Liver (tissue), 3 donors: ENCODE results near the gene ADGRD1.

Experiments used
- EGR1 ChIP-seq, 2 donors: IDR thresholded peaks; 2 replicates each; pipeline ENCODE4 v1.6.1; 2016 to 2018; ENCODE audit warnings: antibody characterized with exemption in 2 of 2, low read depth in 2 of 2
- JUND ChIP-seq, 2 donors: IDR thresholded peaks; 2 replicates each; pipeline ENCODE4 v1.6.1; 2016; ENCODE audit warnings: antibody characterized with exemption in 2 of 2
- RAD21 ChIP-seq, 2 donors: IDR thresholded peaks; 2 replicates each; pipeline ENCODE4 v1.6.1; 2016; ENCODE audit warnings: antibody characterized with exemption in 2 of 2, mild to moderate bottlenecking in 2 of 2
- TAF1 ChIP-seq: conservative IDR thresholded peaks from 2 replicates; pipeline ENCODE4 v1.6.1; 2016; ENCODE audit warnings: antibody characterized with exemption, mild to moderate bottlenecking
- YY1 ChIP-seq: IDR thresholded peaks from 2 replicates; pipeline ENCODE4 v1.6.1; 2016; ENCODE audit warnings: antibody characterized with exemption, mild to moderate bottlenecking
- TF ChIP-seq, protein P1 (sequence below): IDR thresholded peaks from 2 replicates; pipeline ENCODE4 v1.6.1; 2016; ENCODE audit warnings: antibody characterized with exemption, mild to moderate bottlenecking
- TF ChIP-seq, protein P2 (sequence below): fragments of 150-350 bp; IDR thresholded peaks from 2 replicates; pipeline ENCODE4 v1.5.1; 2017; ENCODE audit warnings: improper control_type of control experiment, low read depth, low read length; ENCODE audit not compliant: missing input control
- TF ChIP-seq, protein P3 (sequence below): IDR thresholded peaks from 2 replicates; pipeline ENCODE4 v1.6.1; 2016; ENCODE audit warnings: antibody characterized with exemption
- TF ChIP-seq, protein P4 (sequence below): IDR thresholded peaks from 2 replicates; pipeline ENCODE4 v1.6.1; 2016; ENCODE audit warnings: antibody characterized with exemption
- donor health status: healthy.
- donor health status: healthy.

DNA sequence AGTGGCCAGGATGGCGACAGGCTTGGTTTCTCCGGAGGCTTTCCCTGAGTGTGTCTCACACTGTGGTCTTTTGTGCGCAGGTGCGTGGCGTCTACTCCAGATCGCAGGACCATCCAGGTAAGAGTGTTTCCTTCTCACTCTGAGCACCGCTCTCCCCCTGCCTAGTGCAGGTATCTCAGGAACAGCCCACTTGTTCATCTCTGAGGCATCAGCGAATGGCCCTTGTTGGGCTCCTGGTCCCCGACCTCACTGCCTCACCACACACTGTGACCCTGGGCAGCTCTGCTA lies 781 bp downstream of the ADGRD1 start:
- TF ChIP-seq, protein P1, sequence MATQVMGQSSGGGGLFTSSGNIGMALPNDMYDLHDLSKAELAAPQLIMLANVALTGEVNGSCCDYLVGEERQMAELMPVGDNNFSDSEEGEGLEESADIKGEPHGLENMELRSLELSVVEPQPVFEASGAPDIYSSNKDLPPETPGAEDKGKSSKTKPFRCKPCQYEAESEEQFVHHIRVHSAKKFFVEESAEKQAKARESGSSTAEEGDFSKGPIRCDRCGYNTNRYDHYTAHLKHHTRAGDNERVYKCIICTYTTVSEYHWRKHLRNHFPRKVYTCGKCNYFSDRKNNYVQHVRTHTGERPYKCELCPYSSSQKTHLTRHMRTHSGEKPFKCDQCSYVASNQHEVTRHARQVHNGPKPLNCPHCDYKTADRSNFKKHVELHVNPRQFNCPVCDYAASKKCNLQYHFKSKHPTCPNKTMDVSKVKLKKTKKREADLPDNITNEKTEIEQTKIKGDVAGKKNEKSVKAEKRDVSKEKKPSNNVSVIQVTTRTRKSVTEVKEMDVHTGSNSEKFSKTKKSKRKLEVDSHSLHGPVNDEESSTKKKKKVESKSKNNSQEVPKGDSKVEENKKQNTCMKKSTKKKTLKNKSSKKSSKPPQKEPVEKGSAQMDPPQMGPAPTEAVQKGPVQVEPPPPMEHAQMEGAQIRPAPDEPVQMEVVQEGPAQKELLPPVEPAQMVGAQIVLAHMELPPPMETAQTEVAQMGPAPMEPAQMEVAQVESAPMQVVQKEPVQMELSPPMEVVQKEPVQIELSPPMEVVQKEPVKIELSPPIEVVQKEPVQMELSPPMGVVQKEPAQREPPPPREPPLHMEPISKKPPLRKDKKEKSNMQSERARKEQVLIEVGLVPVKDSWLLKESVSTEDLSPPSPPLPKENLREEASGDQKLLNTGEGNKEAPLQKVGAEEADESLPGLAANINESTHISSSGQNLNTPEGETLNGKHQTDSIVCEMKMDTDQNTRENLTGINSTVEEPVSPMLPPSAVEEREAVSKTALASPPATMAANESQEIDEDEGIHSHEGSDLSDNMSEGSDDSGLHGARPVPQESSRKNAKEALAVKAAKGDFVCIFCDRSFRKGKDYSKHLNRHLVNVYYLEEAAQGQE = no peak
- no peak for TF ChIP-seq JUND (IDR thresholded peaks at IDR 0.05)
- TF ChIP-seq, protein P2, sequence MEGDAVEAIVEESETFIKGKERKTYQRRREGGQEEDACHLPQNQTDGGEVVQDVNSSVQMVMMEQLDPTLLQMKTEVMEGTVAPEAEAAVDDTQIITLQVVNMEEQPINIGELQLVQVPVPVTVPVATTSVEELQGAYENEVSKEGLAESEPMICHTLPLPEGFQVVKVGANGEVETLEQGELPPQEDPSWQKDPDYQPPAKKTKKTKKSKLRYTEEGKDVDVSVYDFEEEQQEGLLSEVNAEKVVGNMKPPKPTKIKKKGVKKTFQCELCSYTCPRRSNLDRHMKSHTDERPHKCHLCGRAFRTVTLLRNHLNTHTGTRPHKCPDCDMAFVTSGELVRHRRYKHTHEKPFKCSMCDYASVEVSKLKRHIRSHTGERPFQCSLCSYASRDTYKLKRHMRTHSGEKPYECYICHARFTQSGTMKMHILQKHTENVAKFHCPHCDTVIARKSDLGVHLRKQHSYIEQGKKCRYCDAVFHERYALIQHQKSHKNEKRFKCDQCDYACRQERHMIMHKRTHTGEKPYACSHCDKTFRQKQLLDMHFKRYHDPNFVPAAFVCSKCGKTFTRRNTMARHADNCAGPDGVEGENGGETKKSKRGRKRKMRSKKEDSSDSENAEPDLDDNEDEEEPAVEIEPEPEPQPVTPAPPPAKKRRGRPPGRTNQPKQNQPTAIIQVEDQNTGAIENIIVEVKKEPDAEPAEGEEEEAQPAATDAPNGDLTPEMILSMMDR = no peak
- no peak for TF ChIP-seq EGR1 (IDR thresholded peaks at IDR 0.05; ENCODE audit: low read depth in 2 of 2)
- TF ChIP-seq YY1 = no peak
- TF ChIP-seq, protein P3, sequence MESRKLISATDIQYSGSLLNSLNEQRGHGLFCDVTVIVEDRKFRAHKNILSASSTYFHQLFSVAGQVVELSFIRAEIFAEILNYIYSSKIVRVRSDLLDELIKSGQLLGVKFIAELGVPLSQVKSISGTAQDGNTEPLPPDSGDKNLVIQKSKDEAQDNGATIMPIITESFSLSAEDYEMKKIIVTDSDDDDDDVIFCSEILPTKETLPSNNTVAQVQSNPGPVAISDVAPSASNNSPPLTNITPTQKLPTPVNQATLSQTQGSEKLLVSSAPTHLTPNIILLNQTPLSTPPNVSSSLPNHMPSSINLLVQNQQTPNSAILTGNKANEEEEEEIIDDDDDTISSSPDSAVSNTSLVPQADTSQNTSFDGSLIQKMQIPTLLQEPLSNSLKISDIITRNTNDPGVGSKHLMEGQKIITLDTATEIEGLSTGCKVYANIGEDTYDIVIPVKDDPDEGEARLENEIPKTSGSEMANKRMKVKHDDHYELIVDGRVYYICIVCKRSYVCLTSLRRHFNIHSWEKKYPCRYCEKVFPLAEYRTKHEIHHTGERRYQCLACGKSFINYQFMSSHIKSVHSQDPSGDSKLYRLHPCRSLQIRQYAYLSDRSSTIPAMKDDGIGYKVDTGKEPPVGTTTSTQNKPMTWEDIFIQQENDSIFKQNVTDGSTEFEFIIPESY = no peak
- TF ChIP-seq TAF1 = no peak
- TF ChIP-seq, protein P4, sequence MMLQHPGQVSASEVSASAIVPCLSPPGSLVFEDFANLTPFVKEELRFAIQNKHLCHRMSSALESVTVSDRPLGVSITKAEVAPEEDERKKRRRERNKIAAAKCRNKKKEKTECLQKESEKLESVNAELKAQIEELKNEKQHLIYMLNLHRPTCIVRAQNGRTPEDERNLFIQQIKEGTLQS = no peak
- TF ChIP-seq RAD21 (IDR thresholded peaks at IDR 0.05) = no peak
